DMS114 treated with DMSO at 0.1 percent for 48 hours (cell line): ENCODE data around the gene PTER.

Source experiments
- DNase-seq: peaks from one replicate; lab custom pipeline; 2025; ENCODE audit not compliant: unreplicated experiment; lab: John Stamatoyannopoulos, UW

PTER gene

GRCh38 chr10:16436758-16437539, at the start of gene PTER:
PTER (plus strand) TSS chr10:16437010; CDS start chr10:16484385, 47,375 bp downstream.
- DNase-seq: peak; percentile 88

GRCh38 chr10:16392531-16393069, 44.2 kb upstream of the PTER start:
- DNase-seq: no peak

GRCh38 chr10:16393271-16393858, 43.4 kb upstream of the PTER start:
- DNase-seq: no peak

GRCh38 chr10:16401416-16401815, 35.4 kb upstream of the PTER start:
- no peak for DNase-seq

- no peak for DNase-seq
These were observed 28.4 kb upstream of the PTER start for GRCh38 chr10:16408379-16408778.

- no peak for DNase-seq
These were observed 19.5 kb upstream of the PTER start for GRCh38 chr10:16417341-16417740.

GRCh38 chr10:16423599-16423998, 13.2 kb upstream of the PTER start:
- DNase-seq: no peak

- no peak for DNase-seq
These were observed 11.4 kb upstream of the PTER start for GRCh38 chr10:16425449-16425848.

- no peak for DNase-seq
These were observed 7.3 kb upstream of the PTER start for GRCh38 chr10:16429539-16429938.

GRCh38 chr10:16436367-16436757, 448 bp upstream of the PTER start:
- no peak for DNase-seq

GRCh38 chr10:16437540-16437894, 707 bp downstream of the PTER start:
- DNase-seq: no peak

GRCh38 chr10:16439295-16439694, 2.5 kb downstream of the PTER start:
- no peak for DNase-seq

- no peak for DNase-seq
These were observed 3.8 kb downstream of the PTER start for GRCh38 chr10:16440396-16441133.

GRCh38 chr10:16441173-16441840, 4.5 kb downstream of the PTER start:
- DNase-seq: no peak

GRCh38 chr10:16442914-16443313, 6.1 kb downstream of the PTER start:
- DNase-seq: no peak

GRCh38 chr10:16445770-16446469, 9.1 kb downstream of the PTER start:
- no peak for DNase-seq

- DNase-seq: no peak
These were observed 12.6 kb downstream of the PTER start for GRCh38 chr10:16449454-16449853.

GRCh38 chr10:16458166-16458955, 21.6 kb downstream of the PTER start:
- DNase-seq: no peak

GRCh38 chr10:16459423-16459939, 22.7 kb downstream of the PTER start:
- DNase-seq: no peak

- DNase-seq: no peak
These were observed 29.2 kb downstream of the PTER start for GRCh38 chr10:16466001-16466400.
